Inferior parietal cortex (tissue), 1 donor: Measurements from ENCODE around the gene WASF3.

Experiments
- DNase-seq: peaks from one replicate; pipeline ENCODE4 v3.0.0-alpha.2; 2016; ENCODE audit errors: extremely low spot score

WASF3 gene, protein sequence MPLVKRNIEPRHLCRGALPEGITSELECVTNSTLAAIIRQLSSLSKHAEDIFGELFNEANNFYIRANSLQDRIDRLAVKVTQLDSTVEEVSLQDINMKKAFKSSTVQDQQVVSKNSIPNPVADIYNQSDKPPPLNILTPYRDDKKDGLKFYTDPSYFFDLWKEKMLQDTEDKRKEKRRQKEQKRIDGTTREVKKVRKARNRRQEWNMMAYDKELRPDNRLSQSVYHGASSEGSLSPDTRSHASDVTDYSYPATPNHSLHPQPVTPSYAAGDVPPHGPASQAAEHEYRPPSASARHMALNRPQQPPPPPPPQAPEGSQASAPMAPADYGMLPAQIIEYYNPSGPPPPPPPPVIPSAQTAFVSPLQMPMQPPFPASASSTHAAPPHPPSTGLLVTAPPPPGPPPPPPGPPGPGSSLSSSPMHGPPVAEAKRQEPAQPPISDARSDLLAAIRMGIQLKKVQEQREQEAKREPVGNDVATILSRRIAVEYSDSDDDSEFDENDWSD

DNA sequence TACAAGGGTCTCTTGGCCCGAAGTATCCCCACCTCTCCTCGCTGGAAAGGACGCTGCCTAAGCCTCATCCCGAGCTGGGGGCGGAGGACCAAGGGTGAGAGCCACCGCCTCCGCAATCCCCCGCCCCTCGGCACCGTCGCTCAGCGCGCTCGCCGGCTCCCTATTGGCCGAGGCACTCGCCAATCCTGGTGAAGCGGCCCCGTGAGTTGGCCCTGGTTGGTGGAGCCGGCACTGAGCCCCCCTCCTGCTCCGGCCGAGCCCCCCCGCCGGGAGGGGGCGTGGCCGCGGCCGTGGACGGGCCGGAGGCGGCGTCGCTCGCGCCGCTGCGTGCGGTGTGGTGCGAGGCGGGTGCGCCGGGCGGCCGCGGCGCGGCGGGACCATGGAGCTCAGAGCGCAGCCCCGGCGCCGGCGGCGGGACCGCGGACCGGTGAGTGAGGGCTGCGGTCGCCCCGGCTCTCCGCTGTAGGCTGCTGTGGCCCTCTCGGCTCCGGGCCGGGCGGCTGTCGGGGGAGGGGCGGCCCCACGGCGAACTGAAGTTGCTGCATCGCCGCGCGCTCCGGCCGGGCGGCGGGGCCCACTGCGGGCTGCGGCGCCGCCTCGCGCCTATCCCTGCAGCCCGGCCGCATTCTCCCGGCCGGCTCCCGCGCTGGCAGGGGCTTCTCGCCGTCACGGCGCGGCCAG, at the start of gene WASF3:
TSS of gene WASF3 (plus strand) at position 291 of the 681 bp plus-strand sequence. CDS start 84,588 bp downstream, outside the sequence.
- DNase-seq = peak; percentile 90

GRCh38 chr13:26508885-26509284, 48.6 kb upstream of the WASF3 start:
- DNase-seq = no peak

- no peak for DNase-seq
These were observed 48.0 kb upstream of the WASF3 start for GRCh38 chr13:26509491-26509890.

GRCh38 chr13:26513931-26514330, 43.6 kb upstream of the WASF3 start:
- no peak for DNase-seq

GRCh38 chr13:26515721-26516120, 41.8 kb upstream of the WASF3 start:
- DNase-seq = no peak

- DNase-seq = no peak
These were observed 39.5 kb upstream of the WASF3 start for GRCh38 chr13:26517936-26518335.

DNA sequence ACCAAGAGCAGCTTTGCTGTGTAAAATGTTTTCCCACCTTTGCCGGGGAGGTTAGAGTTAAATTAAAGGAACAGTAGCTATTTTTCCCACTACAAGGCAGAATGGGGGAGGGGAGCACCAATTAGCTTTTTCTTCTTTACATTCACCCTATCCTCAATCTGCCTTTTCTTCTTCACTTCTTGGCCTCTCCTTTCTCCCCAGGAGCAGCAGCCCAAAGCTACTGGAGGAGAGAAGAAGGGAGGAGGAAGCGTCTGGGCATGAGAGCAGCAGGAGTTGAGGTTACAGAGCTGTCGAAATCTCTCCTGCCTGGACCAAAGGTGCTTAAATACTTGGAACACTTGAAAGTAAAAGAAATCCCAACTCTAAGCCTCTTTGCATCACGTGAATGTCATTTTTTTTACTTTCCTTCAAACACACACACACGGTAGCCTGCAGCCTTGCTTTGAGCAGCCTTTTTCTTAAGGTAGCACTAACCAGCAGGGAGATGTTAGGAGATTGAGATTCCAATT, 39.0 kb upstream of the WASF3 start:
- no peak for DNase-seq

- DNase-seq = no peak
These were observed 34.9 kb upstream of the WASF3 start for GRCh38 chr13:26522571-26522970.

DNA sequence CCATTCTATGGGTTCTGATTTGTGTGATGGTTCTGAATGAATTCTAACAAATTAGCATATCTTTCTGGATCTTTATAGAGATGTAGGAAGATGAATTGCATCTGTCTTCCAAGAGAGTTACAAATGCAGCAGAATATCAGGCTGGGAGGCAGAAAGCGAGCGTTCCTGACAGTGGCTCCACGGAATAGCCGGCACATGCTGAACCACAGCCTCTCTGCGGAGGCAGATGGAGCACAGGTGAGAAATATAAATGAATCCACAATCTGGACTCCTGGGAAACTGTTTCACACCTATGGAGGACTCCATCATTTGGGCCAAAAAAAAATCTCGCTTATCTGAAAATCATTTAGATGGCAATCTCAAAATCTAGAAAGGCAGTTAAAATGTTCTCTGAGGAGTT, 34.5 kb upstream of the WASF3 start:
- DNase-seq = peak; percentile 16

GRCh38 chr13:26525528-26525927, 32.0 kb upstream of the WASF3 start:
- DNase-seq = no peak

- DNase-seq = no peak
These were observed 30.7 kb upstream of the WASF3 start for GRCh38 chr13:26526702-26527216.

GRCh38 chr13:26528527-26528926, 29.0 kb upstream of the WASF3 start:
- DNase-seq = no peak

DNA sequence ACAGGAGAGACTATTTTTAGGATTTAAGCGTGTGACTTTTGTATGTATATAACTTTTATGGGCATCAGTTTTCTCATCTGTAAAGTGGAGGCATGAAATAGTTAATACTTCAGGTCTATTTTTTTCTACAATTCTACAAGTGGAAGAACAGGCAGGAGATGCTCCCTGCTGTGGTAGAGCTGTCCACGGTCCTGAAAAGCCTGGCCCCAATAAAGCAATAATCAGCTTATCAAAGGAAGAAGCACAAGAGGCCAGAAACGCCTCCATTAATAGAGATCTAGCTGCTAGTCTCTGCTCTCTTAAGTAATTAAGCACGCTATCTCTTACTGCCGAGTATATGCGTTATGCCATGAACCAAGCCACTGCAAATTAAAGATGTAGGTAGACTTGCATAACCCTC, 28.0 kb upstream of the WASF3 start:
- no peak for DNase-seq

GRCh38 chr13:26531742-26532141, 25.7 kb upstream of the WASF3 start:
- DNase-seq = no peak

DNA sequence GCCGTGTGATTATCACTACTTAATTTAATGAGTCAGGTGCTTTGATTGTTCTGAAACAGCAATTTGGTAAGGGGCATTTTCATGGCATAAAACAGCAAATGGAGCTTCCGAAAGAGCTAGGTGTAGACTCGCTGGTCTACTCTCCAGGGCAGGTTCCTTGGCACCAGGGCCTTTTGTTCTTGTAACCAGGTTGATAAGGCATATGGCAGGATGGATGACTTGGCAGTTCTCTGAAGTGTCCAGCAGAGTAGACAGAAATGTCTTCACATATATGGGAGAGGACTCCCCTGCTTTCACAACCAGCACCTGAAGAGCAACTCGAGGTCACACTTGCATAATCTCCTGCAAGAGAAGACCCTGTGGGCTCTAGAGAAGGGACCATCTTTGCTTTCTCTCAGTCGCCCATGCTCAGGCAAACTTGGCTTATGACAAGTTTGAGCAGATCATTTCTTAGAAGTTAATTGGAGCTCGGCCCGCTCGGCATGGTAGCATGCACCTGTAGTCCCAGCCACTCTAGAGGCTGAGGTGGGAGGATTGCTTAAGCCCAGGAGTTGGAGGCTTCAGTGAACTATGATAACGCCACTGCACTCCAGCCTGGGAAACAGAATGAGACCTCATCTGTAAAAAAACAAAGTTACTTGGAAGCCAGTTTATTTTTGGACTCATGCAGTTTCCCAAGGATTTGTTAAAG, 23.3 kb upstream of the WASF3 start:
- DNase-seq = no peak

DNA sequence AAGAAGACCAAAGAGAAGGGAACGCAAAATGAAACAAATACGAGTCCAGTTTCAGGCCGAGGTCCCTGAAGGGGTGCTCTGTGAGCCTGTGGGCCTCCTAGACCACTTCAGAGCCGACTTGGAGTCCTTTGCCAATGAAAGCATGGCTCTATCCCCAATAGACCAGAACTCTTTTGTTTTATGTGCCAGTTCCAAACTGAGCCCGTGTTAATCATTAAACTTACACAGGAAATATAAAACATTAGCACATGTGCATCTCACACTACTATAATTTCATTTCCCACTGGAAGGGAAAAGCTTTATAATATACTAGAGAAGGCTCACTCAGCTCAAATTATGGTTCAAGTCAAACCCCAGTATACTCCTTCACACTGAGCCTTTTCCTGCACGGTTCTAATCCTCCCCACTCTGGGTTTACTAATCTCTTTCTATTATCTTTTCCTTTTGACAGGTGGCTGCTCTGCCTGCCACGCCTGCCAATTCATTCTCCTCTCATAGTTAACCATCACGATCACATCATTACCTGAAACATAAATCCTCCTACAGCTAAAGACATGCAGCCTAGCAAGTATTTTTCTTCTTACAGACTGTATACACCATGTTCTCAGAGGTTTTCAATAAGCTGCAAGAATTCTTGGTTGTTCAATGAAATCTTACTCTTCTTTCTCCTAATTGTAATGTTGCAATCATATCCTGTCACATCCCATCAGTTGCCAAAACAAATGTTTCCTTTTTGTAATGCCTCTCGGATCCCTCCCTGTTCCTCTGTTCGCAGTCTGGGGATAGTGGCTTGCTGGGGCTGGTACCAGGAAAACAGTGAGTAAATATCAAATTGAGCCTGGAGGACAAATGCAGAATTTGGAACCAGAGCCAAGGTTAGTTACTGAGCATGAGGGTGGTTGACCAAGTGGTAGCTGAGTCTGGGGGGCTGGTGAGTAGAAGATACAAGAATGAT, 18.8 kb upstream of the WASF3 start:
- no peak for DNase-seq

DNA sequence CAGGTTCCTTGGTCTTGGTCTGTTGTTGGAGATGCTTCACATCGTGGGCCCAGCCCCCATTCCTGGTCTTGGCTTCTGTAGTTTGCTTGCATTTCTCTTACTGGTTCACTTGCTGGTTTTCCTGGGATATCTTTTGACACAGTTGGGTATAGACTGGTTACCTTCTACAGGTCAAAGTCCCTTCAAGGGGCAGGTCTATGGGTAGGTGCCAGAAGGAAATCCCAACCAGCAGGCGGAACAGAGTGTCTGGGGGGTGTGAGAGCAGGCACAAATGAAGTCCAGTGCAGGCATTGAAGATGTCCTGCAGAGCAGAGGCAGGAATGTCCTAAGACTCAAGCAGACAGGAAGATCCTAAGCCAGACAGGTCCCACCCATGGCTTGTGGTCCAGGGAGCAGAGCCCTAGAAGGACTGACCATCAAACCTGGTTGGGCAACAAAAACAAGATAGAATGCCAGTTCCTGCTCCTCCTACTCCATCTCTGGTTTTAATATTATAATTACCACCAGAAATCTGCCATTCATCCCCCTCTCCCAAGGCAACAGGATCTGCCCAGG, 17.7 kb upstream of the WASF3 start:
- DNase-seq = no peak

DNA sequence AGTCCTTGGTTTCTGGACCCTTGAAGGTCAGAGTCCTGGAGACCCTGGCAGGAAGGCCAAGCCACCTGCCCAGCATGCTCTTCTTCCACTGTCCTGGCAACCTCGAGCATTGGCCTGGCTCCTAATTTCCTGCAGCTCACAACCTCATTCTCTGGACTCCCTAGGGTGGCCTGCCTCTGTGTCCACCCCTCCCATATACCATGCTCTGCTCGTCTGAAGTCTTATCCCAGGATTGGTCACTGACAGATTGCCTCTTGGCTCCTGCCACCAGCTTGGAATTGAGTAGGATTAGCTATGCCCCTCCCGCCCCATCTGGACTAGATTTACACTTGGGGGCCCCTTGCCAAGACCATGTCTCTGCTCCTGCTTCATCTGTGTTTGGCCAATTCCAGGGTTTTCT, 17.1 kb upstream of the WASF3 start:
- no peak for DNase-seq

GRCh38 chr13:26541041-26541440, 16.4 kb upstream of the WASF3 start:
- no peak for DNase-seq
